ENCODE data around the gene THEMIS. TPM values are rescaled to one million over a fixed set of nuclear protein-coding genes. Genes with fewer than 3 reads are reported as not detected.

The THEMIS gene
- total and polyA plus RNA-seq, 2 experiments from 2014 or later: 0.05 to 0.11 TPM

- Histone ChIP-seq H3K27me3 (replicated peaks; ENCODE audit: insufficient read depth) (0 out of 2 replicates have a peak, but pooled peaks cover 6% of the 10 kb centered on the region), H3K9me3 (ENCODE audit: low read depth) (no peaks in the 10 kb centered on the region), H3K4me3 (no peak overlapping the region), H3K4me1 (ENCODE audit: insufficient read depth) (no peaks in the 10 kb centered on the region), H2AFZ (no peak overlapping the region), H3K36me3 (ENCODE audit: low read depth) (no peaks in the 10 kb centered on the region), H3K9ac (no peak overlapping the region), H4K20me1 (ENCODE audit: insufficient read depth) (no peaks in the 10 kb centered on the region), H3F3A (ENCODE audit: insufficient read depth) (no peaks in the 10 kb centered on the region), H3K9me2 (ENCODE audit: insufficient read depth) (no peaks in the 10 kb centered on the region; the same call in 1 of the 2 replicates), H3K79me2 (ENCODE audit: insufficient read depth) (no peaks in the 10 kb centered on the region), H3K4me2 (ENCODE audit: unreplicated experiment) (no peak overlapping the region), H3K27ac (no peak overlapping the region)
- DNase-seq: no peak
- in situ Hi-C loops (cut with MboI): no loop called here
- WGBS, 2 experiments (ENCODE audit: low coverage in 1 of 2, low lambda C conversion rate in 2 of 2, missing lambda C conversion rate in 2 of 2): 83 to 89% methylated on average over 7 of the region's 7 CpGs
- TF ChIP-seq EZH2phosphoT487 (IDR thresholded peaks at IDR 0.05; ENCODE audit: insufficient read depth, low read depth) (no peak), EZH2 (IDR thresholded peaks at IDR 0.05; ENCODE audit: insufficient read depth, poor library complexity, severe bottlenecking) (no peak)
These were observed 7.2 kb upstream of the THEMIS start for GRCh38 chr6:127907960-127908640.

- Histone ChIP-seq H3K4me1 (ENCODE audit: insufficient read depth) (no peaks in the 10 kb centered on the region), H3K79me2 (ENCODE audit: insufficient read depth) (no peaks in the 10 kb centered on the region), H4K20me1 (ENCODE audit: insufficient read depth) (no peaks in the 10 kb centered on the region), H3K9ac (no peak overlapping the region), H3K4me2 (ENCODE audit: unreplicated experiment) (no peak overlapping the region), H3K9me3 (ENCODE audit: low read depth) (no peaks in the 10 kb centered on the region), H3K27ac (no peak overlapping the region), H3F3A (ENCODE audit: insufficient read depth) (no peaks in the 10 kb centered on the region), H3K36me3 (ENCODE audit: low read depth) (no peaks in the 10 kb centered on the region), H2AFZ (no peak overlapping the region), H3K27me3 (replicated peaks; ENCODE audit: insufficient read depth) (0 out of 2 replicates have a peak, but pooled peaks cover 6% of the 10 kb centered on the region), H3K9me2 (ENCODE audit: insufficient read depth) (no peaks in the 10 kb centered on the region; the same call in 1 of the 2 replicates), H3K4me3 (no peak overlapping the region)
- no peak for DNase-seq
- in situ Hi-C loops (cut with MboI): no loop called here
- TF ChIP-seq EZH2phosphoT487 (IDR thresholded peaks at IDR 0.05; ENCODE audit: insufficient read depth, low read depth) (no peak), EZH2 (IDR thresholded peaks at IDR 0.05; ENCODE audit: insufficient read depth, poor library complexity, severe bottlenecking) (no peak)
These were observed 3.3 kb upstream of the THEMIS start for GRCh38 chr6:127904160-127904559.

DNA sequence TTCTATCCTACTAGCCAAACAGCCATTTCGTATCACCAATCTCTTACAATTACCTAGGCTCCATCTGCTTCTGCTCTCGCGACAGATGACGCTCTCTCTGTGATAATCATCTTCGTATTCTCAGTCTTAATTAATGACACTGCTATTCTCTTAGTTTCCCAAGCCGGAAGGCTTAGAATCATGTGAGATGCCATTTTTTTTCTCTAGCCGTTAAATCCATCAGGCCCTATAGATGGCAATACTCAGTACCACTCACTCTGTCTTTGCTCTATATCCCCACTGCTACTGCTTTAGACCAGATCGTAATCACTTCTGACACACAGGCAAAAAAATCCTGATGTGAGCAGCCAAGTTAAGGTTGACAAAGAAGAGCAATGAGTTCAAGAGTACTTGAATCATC, 2.1 kb upstream of the THEMIS start:
- Histone ChIP-seq H3K36me3 (ENCODE audit: low read depth) (no peaks in the 10 kb centered on the region), H2AFZ (no peak overlapping the region), H3K4me3 (no peak overlapping the region), H3K9me2 (ENCODE audit: insufficient read depth) (no peaks in the 10 kb centered on the region; the same call in 1 of the 2 replicates), H3K27me3 (replicated peaks; ENCODE audit: insufficient read depth) (0 out of 2 replicates have a peak, but pooled peaks cover 6% of the 10 kb centered on the region), H3K9me3 (ENCODE audit: low read depth) (no peaks in the 10 kb centered on the region), H3K9ac (no peak overlapping the region), H3K27ac (no peak overlapping the region), H3K79me2 (ENCODE audit: insufficient read depth) (no peaks in the 10 kb centered on the region), H3K4me1 (ENCODE audit: insufficient read depth) (no peaks in the 10 kb centered on the region), H4K20me1 (ENCODE audit: insufficient read depth) (no peaks in the 10 kb centered on the region), H3F3A (ENCODE audit: insufficient read depth) (no peaks in the 10 kb centered on the region), H3K4me2 (ENCODE audit: unreplicated experiment) (no peak overlapping the region)
- no peak for DNase-seq
- in situ Hi-C loops (cut with MboI): no loop called here
- TF ChIP-seq EZH2phosphoT487 (IDR thresholded peaks at IDR 0.05; ENCODE audit: insufficient read depth, low read depth): no peak
- no peak for TF ChIP-seq EZH2 (IDR thresholded peaks at IDR 0.05; ENCODE audit: insufficient read depth, poor library complexity, severe bottlenecking)
- 75 to 81% methylated on average over 8 of the region's 8 CpGs for WGBS, 2 experiments (ENCODE audit: low coverage in 1 of 2, low lambda C conversion rate in 2 of 2, missing lambda C conversion rate in 2 of 2)

DNA sequence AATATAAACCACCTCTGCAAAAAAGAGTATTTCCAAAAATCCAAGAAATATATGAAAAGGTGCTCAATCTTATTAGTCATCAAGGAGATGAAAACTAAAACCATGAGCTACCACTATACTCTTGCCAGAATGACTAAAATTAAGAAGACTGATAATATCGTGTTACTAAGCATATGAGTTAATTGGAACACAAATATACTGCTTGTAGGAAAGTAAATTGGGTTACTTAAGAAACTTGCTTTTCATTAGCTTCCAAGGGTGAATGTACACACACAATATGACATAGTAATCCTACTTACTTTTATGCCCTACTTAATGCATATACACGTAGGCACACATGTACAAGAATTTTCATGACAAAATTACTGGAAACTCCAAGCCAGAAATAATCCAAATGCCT, 3.4 kb downstream of the THEMIS start:
- in situ Hi-C loops (cut with MboI): no loop called here
- Histone ChIP-seq H3F3A (ENCODE audit: insufficient read depth) (no peaks in the 10 kb centered on the region), H3K79me2 (ENCODE audit: insufficient read depth) (no peaks in the 10 kb centered on the region), H3K4me1 (ENCODE audit: insufficient read depth) (no peaks in the 10 kb centered on the region), H3K9ac (no peak overlapping the region), H4K20me1 (ENCODE audit: insufficient read depth) (no peaks in the 10 kb centered on the region), H3K27ac (no peak overlapping the region), H2AFZ (no peak overlapping the region), H3K4me3 (no peak overlapping the region), H3K27me3 (replicated peaks; ENCODE audit: insufficient read depth) (no peaks in the 10 kb centered on the region), H3K36me3 (ENCODE audit: low read depth) (no peaks in the 10 kb centered on the region), H3K9me2 (ENCODE audit: insufficient read depth) (no peaks in the 10 kb centered on the region), H3K9me3 (ENCODE audit: low read depth) (no peaks in the 10 kb centered on the region), H3K4me2 (ENCODE audit: unreplicated experiment) (no peak overlapping the region)
- 67 to 81% methylated on average over 2 of the region's 2 CpGs for WGBS, 2 experiments (ENCODE audit: low coverage in 1 of 2, low lambda C conversion rate in 2 of 2, missing lambda C conversion rate in 2 of 2)
- TF ChIP-seq EZH2 (IDR thresholded peaks at IDR 0.05; ENCODE audit: insufficient read depth, poor library complexity, severe bottlenecking) (no peak), EZH2phosphoT487 (IDR thresholded peaks at IDR 0.05; ENCODE audit: insufficient read depth, low read depth) (no peak)
- DNase-seq: no peak

All from GM23248 (cell line).